BJ (cell line): Measurements from ENCODE around the gene LST1. TPM values are rescaled to one million over a fixed set of nuclear protein-coding genes. Genes with fewer than 3 reads are reported as not detected.

Experiments used
- CTCF ChIA-PET: fragments of 350-600 bp; formaldehyde crosslinking; extraction: SDS; loops from one replicate; lab custom pipeline; 2021; ENCODE audit warnings: antibody characterized with exemption, inconsistent platforms; lab: Yijun Ruan, JAX
- POLR2A ChIA-PET: fragments of 300-600 bp; sonication (Branson Sonifier 250); formaldehyde crosslinking; extraction: SDS; loops from one replicate; lab custom pipeline; 2021; ENCODE audit warnings: antibody characterized with exemption; lab: Charles Lee
- DNase-seq: peaks from one replicate; pipeline ENCODE4 v3.0.0-alpha.2; 2011; ENCODE audit warnings: low read depth
- H3K27me3 ChIP-seq: 2 replicates; pipeline ENCODE4 v1.6.0; 2011; ENCODE audit warnings: low read length; ENCODE audit not compliant: control insufficient read depth, insufficient read depth
- H3K36me3 ChIP-seq: 2 replicates; pipeline ENCODE4 v1.5.1; 2011; ENCODE audit warnings: low read length; ENCODE audit not compliant: control insufficient read depth, insufficient read depth
- H3K4me3 ChIP-seq: 2 replicates; pipeline ENCODE4 v1.5.1; 2011; ENCODE audit warnings: low read depth, mild to moderate bottlenecking, control low read depth, low read length
- CTCF ChIP-seq: IDR thresholded peaks from 2 replicates; pipeline ENCODE4 v1.5.1; 2011; ENCODE audit warnings: low read depth, mild to moderate bottlenecking, control low read depth, inconsistent platforms, low read length, moderate library complexity; ENCODE audit not compliant: insufficient read depth
- polyA minus RNA-seq: library from RNA; depleted of rRNA, polyadenylated mRNA; stranded (reverse); fragments of >200 nt; gene quantifications from 2 replicates; pipeline ENCODE4 v1.2.3, GENCODE V29; 2011; rRNA and poly(A)+ RNA removed
- polyA plus RNA-seq: library from polyadenylated mRNA; depleted of rRNA; stranded (reverse); fragments of >200 nt; gene quantifications from 2 replicates; pipeline ENCODE4 v1.2.3, GENCODE V29; 2011; rRNA removed

Gene LST1
- polyA plus RNA-seq (0.18 and 0.42 TPM in 2 replicates), polyA minus RNA-seq (not detected in 2 replicates)

- Histone ChIP-seq H3K4me3 (no peak within 1 kb of the TSS), H3K27me3 (no peaks in the 10 kb centered on the region), H3K36me3 (no peaks in the 10 kb centered on the region)
- CTCF ChIA-PET = interaction anchor here (0.9 to 15.5 kb wide), 5 partner anchors 9 to 38 kb away, joined by 3 to 182 read pairs (median 5); partner anchors contain the start of genes ATP6V1G2, NCR3 and NFKBIL1
- no peak for TF ChIP-seq CTCF
- POLR2A ChIA-PET = no interaction called here
- no peak for DNase-seq
Measured at GRCh38 chr6:31586008-31586407, at the start of gene LST1. Gene LST1, plus strand, starts transcription at chr6:31586277. Its CDS starts 1,023 bp downstream, at chr6:31587300.

- no peak for DNase-seq
- ChIA-PET CTCF (interaction anchor here (0.9 to 17.0 kb wide), 4 partner anchors 11 to 143 kb away, joined by 3 to 433 read pairs (median 8); partner anchors contain the start of genes MCCD1 and NCR3), POLR2A (interaction anchor here (0.6 kb wide), 1 partner anchor 24 kb away, joined by 3 read pairs; no protein-coding TSS in a partner anchor)
- H3K4me3 ChIP-seq = no peak overlapping the region
- no peak for TF ChIP-seq CTCF
- no peaks in the 10 kb centered on the region for H3K27me3 ChIP-seq
- H3K36me3 ChIP-seq = peaks cover 33% of the 10 kb centered on the region
Measured at GRCh38 chr6:31538805-31539400, 47.2 kb upstream of the LST1 start.

- peaks cover 19% of the 10 kb centered on the region for H3K36me3 ChIP-seq
- no peaks in the 10 kb centered on the region for H3K27me3 ChIP-seq
- peak overlapping the region; percentile 67 for H3K4me3 ChIP-seq
- CTCF ChIA-PET = interaction anchor here (0.5 to 17.0 kb wide), 6 partner anchors 12 to 1423 kb away, joined by 3 to 433 read pairs (median 10); partner anchors contain the start of genes MCCD1 and NCR3
- POLR2A ChIA-PET = interaction anchor here (0.6 to 1.4 kb wide), 2 partner anchors 58 to 657 kb away, joined by 6 read pairs; partner anchors contain the start of gene DDR1
- no peak for TF ChIP-seq CTCF
- no peak for DNase-seq
Measured at GRCh38 chr6:31540640-31541039, 45.4 kb upstream of the LST1 start.

- H3K36me3 ChIP-seq = peaks cover 18% of the 10 kb centered on the region
- POLR2A ChIA-PET = interaction anchor here (0.6 to 1.4 kb wide), 3 partner anchors 9 to 657 kb away, joined by 4 to 6 read pairs (median 6); partner anchors contain the start of gene DDR1
- H3K27me3 ChIP-seq = no peaks in the 10 kb centered on the region
- CTCF ChIA-PET = interaction anchor here (0.5 to 17.0 kb wide), 10 partner anchors 10 to 1422 kb away, joined by 3 to 433 read pairs (median 4); partner anchors contain the start of genes GPANK1, MCCD1 and NCR3
- DNase-seq = no peak
- no peak for TF ChIP-seq CTCF
- peak overlapping the region; percentile 67 for H3K4me3 ChIP-seq
Measured at GRCh38 chr6:31541059-31541657, 44.9 kb upstream of the LST1 start.
